HG02852 (cell line): ENCODE data around the gene VTI1A.
"Not testable (repeated sequence)": the region's sequence is repeated elsewhere in the genome, so short reads cannot be mapped to it uniquely, and the experiment has no call there.

Source experiments
- ATAC-seq: cut with Tn5 transposase; IDR thresholded peaks from one replicate; pipeline ENCODE4 v1.9.1; 2021; ENCODE audit warnings: mild to moderate bottlenecking, moderate library complexity; ENCODE audit not compliant: unreplicated experiment

Gene VTI1A

GRCh38 chr10:112454910-112455779 is 8.1 kb downstream of the VTI1A start:
- ATAC-seq: no peak

GRCh38 chr10:112456533-112456932 is 9.5 kb downstream of the VTI1A start:
- ATAC-seq: no peak

GRCh38 chr10:112460366-112460765 is 13.4 kb downstream of the VTI1A start:
- no peak for ATAC-seq

DNA sequence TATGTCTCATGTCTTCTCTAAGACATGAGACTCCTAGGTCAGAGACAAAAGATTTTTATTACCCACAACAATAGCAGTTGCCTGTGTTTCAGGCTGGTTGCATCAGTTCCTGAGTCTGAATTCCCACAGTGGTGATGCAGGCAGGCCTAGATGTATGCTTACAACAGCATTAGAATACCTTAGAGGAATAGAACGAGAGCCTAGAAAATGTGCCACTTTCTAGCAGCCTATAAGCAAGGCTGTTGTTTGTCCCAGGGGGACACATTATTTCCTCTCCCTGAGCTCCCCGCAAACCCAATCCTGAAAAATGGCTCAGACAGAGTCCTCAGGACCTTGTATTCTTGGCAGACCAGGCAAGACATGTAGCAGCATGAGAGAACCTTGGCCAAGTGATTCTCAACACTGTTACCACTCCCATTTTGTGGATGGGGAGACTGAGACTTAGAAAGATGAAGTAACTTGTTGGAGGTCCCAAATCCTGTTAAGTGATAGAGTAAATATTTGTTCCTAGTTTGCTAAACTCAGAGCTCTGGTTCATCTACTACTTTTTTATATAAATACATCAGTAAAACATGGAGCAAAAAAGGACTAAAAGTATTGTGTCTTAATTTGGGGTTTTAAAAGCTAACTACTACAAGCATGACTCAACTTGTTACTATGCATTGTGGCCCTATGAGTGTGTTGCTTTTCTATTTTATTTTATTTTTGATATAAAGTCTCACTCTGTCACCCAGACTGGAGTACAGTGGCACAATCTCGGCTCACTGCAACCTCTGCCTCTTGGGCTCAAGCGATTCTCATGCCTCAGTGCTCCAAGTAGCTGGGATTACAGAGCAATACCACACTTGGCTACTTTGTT is 14.2 kb downstream of the VTI1A start:
- no peak for ATAC-seq

GRCh38 chr10:112464074-112464473 is 17.1 kb downstream of the VTI1A start:
- ATAC-seq: not testable (repeated sequence)

DNA sequence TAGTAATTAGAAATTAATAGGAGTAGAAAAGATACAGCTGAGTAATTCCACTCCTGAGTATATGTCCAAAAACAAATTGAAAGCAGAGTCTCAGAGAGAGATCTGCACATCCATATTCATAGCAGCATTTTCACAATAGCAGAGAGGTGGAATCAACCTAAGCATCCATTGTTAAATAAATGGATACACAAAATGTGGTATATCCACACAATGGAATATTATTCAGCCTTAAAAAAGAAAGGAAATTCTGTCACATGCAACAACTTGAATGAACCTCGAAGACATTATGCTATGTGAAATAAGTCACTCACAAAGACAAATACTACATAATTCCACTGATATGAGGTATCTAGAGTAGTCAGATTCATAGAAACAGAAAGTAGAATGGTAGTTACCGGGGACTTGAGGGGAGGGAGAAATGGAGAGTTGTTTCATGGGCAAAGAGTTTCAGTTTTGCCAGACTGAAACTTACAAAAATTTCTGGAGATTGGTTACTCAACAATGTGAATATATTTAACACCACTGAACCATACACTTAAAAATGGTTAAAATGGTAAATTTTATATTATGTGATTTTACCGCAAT is 18.4 kb downstream of the VTI1A start:
- ATAC-seq: no peak

- ATAC-seq: no peak
These were observed 19.8 kb downstream of the VTI1A start for GRCh38 chr10:112466802-112467201.

DNA sequence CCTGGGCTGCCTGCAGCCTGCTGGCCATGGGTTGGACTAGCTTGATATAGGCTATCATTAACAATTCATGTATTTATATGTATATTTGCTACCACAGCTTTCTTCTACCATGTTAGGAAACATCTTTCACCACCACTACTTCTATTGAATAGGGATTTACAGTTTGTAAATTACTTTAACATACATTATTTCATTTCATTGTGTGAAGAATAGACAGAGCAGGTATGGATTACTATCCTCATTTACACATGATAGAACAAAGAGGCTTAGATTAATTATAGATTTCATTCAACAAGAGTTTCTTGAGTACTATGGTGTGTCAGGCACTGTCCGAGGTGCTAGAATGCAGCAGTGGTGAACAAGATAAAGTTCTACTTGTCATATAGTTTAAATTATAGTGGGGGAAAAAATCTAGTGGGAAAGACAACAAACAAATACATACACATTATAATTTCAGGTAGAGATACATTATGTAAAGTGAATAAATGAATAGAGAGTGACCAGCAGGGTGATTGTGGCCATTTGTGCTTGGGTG is 20.6 kb downstream of the VTI1A start:
- no peak for ATAC-seq

GRCh38 chr10:112471878-112472487 is 25.0 kb downstream of the VTI1A start:
- ATAC-seq: peak; percentile 70

DNA sequence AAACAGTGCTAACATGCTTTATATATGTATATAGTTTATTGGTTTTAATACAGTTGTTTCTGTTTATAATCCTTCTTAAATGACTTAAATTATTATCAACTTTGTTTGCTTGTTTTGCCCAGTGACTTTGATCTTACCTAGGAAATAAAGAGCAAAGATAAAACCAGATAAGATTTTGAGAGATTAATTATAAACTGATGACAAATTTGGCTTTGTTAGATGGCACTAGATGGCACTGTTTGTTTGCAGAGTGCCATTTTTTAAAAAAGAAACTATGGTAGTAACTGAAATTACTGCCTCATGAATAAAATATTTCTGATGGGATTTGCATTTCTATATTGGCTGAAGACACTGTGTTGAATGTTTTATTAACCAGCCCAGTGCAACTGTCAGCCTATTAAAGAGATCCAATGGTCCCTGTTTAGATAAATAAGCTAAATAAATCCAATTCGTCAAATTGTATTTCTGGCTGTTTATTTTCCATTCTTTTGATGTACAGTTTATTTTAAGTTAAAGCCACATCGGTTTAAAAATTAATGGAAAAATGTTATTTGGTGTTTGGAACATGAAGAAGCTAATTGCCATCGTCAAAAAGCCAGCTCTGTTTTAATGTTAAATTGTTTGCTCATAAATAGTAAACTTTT is 28.7 kb downstream of the VTI1A start:
- ATAC-seq: no peak

GRCh38 chr10:112481602-112482001 is 34.6 kb downstream of the VTI1A start:
- no peak for ATAC-seq

- no peak for ATAC-seq
These were observed 37.4 kb downstream of the VTI1A start for GRCh38 chr10:112484399-112484798.

DNA sequence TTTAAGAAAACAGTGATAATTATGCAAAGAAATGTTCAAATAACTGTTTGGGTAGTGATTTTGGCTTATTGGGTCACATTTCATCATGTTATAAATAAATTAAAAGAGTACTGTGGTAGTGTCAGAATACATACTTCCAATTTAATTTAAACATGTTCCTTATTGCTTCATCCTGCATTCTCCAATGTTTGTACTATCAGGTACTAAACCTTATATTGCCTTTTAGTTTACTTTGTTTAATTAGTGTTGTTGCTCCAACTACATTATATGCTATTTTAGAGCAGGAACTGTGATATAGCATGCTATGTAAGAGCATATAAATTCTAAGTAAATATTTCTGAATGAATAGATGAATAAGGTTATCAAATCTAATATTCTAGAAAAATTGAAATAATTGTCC is 40.9 kb downstream of the VTI1A start:
- ATAC-seq: no peak

DNA sequence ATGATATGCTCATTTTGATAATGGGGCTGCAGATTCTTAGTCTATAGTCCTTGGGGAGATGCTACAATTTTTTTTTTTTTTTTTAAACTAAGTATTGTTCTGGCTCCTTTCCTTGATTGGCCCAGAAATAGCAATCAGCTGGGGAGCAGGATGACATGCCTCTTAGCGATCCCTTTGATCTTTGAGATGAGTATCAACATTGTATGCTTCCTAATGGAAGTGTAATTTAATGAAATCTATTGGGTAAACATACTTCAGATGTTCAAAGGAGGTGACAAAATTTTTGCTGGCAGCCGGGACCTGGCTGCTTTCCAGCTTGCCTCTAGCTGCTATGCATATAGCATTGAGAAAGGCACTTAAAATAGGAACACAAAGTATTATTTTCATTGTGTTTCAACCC is 43.5 kb downstream of the VTI1A start:
- no peak for ATAC-seq

DNA sequence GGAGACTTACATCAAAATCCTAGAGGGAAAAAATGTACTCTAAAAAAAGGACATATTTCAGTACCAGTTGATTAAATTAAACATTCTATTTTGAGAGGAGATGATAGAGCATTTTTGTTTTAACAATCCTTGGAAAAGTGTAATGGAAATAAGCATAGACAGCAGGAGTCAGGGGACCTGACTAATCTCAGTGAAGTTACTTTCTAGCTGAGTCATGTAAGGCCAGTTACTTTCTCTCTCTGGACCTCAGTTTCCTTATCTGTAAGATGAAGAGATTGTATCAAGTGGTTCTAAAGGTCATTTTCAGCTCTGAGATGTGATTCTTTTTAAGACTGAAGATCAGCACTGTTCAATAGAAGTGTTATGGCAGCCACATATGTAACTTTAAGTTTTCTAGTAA is 44.1 kb downstream of the VTI1A start:
- ATAC-seq: no peak

DNA sequence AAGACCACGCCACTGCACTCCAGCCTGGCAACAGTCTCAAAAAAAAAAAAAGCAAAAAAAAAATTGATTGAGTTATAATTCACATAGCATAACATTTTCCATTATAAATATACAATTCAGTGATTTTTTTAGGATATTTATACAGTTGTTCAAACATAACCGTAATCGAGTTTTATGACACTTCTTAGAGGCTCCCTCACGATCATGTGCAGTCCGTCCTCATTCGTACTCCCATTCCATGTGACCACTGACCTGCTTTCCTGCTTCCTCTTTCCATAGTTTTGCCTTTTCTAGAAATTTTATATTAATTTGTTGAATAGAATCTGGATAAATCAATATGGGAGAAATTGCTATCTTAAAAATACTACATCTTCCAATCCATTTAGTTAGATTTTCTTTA is 45.7 kb downstream of the VTI1A start:
- no peak for ATAC-seq

GRCh38 chr10:112497347-112497950 is 50.4 kb downstream of the VTI1A start:
- ATAC-seq: no peak

GRCh38 chr10:112498806-112499205 is 51.8 kb downstream of the VTI1A start:
- ATAC-seq: no peak

- not testable (repeated sequence) for ATAC-seq
These were observed 53.0 kb downstream of the VTI1A start for GRCh38 chr10:112499985-112500384.

- no peak for ATAC-seq
These were observed 55.5 kb downstream of the VTI1A start for GRCh38 chr10:112502536-112502935.
